Lower lobe of right lung (tissue), 2 donors: ENCODE results near the gene LY6G5B. TPM values are rescaled to one million over a fixed set of nuclear protein-coding genes. Genes with fewer than 3 reads are reported as not detected.
"Not testable (repeated sequence)": the region's sequence is repeated elsewhere in the genome, so short reads cannot be mapped to it uniquely, and the experiment has no call there.

Source experiments
- ATAC-seq, 2 donors: fragments of 200-7000 bp; cut with Tn5 transposase; one replicate each; pipeline ENCODE4 v1.9.1; 2020 to 2022; ENCODE audit warnings: mild to moderate bottlenecking in 2 of 2, moderate library complexity in 2 of 2
- DNase-seq: peaks from one replicate; pipeline ENCODE4 v3.0.0-alpha.2; 2020
- H3K27ac ChIP-seq: fragments of 200-600 bp; one replicate; pipeline ENCODE4 v1.8.0; 2022
- H3K27me3 ChIP-seq: fragments of 200-600 bp; one replicate; pipeline ENCODE4 v1.8.0; 2022; ENCODE audit warnings: low read depth
- H3K36me3 ChIP-seq: fragments of 200-600 bp; one replicate; pipeline ENCODE4 v1.8.0; 2022; ENCODE audit warnings: mild to moderate bottlenecking
- H3K4me1 ChIP-seq: fragments of 200-600 bp; one replicate; pipeline ENCODE4 v1.8.0; 2022
- H3K4me3 ChIP-seq: fragments of 200-600 bp; one replicate; pipeline ENCODE4 v1.8.0; 2022; ENCODE audit warnings: mild to moderate bottlenecking
- H3K9me3 ChIP-seq: fragments of 200-600 bp; one replicate; pipeline ENCODE4 v1.8.0; 2022
- CTCF ChIP-seq: fragments of 200-600 bp; IDR thresholded peaks from one replicate; pipeline ENCODE4 v1.8.0; 2022; ENCODE audit warnings: antibody characterized with exemption, mild to moderate bottlenecking
- intact Hi-C: fragments of 100-400 bp; cut with DNase I; formaldehyde crosslinking; loops from one replicate; pipeline ENCODE4 v1.11.0; 2022
- total RNA-seq: library from RNA; stranded (reverse); fragmentation: NEBNext Ultra II Directional; extraction: Animal tissue kit (Norgen Biotek cat#: 25700); gene quantifications from one replicate; pipeline ENCODE4 v1.2.1, GENCODE V29; 2021
- donor health status: DM: no; HTN: yes; CAD: no; lungs with severe emphysema.

LY6G5B gene
- total RNA-seq, 1 donor from 2014 or later: 11.0 TPM

DNA sequence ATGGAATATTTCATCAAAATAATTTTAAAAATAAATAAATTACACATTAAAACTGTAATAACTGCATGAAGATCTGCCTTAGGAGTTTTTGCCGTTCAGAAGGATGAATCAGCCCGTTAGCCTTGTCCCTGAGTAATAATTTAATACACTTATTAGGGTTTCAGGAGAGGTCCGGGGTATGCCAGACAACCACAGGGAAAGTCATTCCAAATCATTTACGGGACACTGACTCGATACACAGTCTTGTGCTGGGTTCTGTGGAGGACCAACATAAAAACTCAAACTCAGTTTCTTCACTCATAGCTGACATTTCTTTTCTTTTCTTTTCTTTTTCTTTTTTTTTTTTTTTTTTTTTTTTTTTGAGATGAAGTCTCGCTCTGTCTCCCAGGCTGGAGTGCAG is 36.2 kb downstream of the LY6G5B start:
- Histone ChIP-seq H3K27ac (no peak overlapping the region), H3K27me3 (no peaks in the 10 kb centered on the region), H3K9me3 (no peaks in the 10 kb centered on the region), H3K4me3 (no peak overlapping the region), H3K36me3 (peaks cover under 1% of the 10 kb centered on the region), H3K4me1 (peaks cover 22% of the 10 kb centered on the region)
- intact Hi-C loops: no loop called here
- ATAC-seq (no peak), DNase-seq (no peak)
- TF ChIP-seq CTCF: no peak

- intact Hi-C loops: no loop called here
- Histone ChIP-seq H3K4me1 (peaks cover 20% of the 10 kb centered on the region), H3K27me3 (no peaks in the 10 kb centered on the region), H3K27ac (no peak within 1 kb of the TSS), H3K9me3 (no peaks in the 10 kb centered on the region), H3K4me3 (no peak within 1 kb of the TSS), H3K36me3 (no peaks in the 10 kb centered on the region)
- ATAC-seq (no peak), DNase-seq (no peak)
- no peak for TF ChIP-seq CTCF
Observed at GRCh38 chr6:31706599-31706998, 36.8 kb downstream of the LY6G5B start, which contains the start of gene LY6G6F. TSS of gene LY6G6F (plus strand) at chr6:31706866. CDS start at chr6:31706907, 41 bp downstream.

DNA sequence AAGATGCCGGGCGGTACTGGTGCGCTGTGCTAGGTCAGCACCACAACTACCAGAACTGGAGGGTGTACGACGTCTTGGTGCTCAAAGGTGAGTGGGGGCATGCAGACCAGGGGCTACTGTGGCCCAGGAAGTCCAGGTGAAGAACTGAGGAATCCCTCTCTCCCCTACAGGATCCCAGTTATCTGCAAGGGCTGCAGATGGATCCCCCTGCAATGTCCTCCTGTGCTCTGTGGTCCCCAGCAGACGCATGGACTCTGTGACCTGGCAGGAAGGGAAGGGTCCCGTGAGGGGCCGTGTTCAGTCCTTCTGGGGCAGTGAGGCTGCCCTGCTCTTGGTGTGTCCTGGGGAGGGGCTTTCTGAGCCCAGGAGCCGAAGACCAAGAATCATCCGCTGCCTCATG is 37.9 kb downstream of the LY6G5B start:
- H3K9me3 ChIP-seq: no peaks in the 10 kb centered on the region
- no peak for DNase-seq
- H3K27me3 ChIP-seq: no peaks in the 10 kb centered on the region
- H3K4me1 ChIP-seq: peaks cover 14% of the 10 kb centered on the region
- no peaks in the 10 kb centered on the region for H3K36me3 ChIP-seq
- ATAC-seq: no peak
- intact Hi-C loops: no loop called here
- no peak for TF ChIP-seq CTCF
- no peak overlapping the region for H3K27ac ChIP-seq
- H3K4me3 ChIP-seq: no peak overlapping the region

DNA sequence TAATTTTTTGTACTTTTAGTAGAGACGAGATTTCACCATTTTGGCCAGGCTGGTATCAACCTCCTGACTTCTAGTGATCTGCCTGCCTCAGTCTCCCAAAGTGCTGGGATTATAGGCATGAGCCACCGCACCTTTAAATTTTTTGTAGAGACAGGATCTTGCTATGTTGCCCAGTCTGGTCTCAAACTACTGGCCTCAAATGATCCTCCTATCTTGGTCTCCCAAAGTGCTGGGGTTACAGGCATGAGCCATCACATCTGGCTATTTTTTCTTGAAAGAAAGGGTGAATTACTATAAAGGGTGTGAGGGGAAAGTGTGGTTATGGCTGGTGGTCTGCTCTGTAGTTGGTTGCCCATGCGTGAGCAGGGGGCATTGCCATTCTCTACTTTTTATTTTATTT is 38.4 kb downstream of the LY6G5B start:
- no peak for ATAC-seq
- H3K9me3 ChIP-seq: no peaks in the 10 kb centered on the region
- no peaks in the 10 kb centered on the region for H3K27me3 ChIP-seq
- intact Hi-C loops: no loop called here
- H3K4me1 ChIP-seq: peaks cover 14% of the 10 kb centered on the region
- TF ChIP-seq CTCF: no peak
- H3K4me3 ChIP-seq: no peak overlapping the region
- DNase-seq: no peak
- H3K27ac ChIP-seq: no peak overlapping the region
- H3K36me3 ChIP-seq: no peaks in the 10 kb centered on the region

DNA sequence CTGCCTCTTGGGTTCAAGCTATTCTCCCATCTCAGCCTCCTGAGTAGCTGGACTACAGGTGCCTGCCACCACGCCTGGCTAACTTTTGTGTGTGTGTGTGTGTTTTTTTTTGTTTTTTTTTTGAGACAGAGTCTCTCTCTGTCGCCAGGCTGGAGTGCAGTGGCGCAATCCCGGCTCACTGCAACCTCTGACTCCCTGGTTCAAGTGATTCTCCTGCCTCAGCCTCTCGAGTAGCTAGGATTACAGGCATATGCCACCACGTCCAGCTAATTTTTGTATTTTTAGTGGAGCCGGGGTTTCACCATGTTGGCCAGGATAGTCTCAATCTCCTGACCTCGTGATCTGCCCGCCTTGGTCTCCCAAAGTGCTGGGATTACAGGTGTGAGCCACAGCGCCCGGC is 39.4 kb downstream of the LY6G5B start:
- H3K4me1 ChIP-seq, intact Hi-C loops, ATAC-seq, H3K4me3 ChIP-seq, H3K27ac ChIP-seq, H3K9me3 ChIP-seq, H3K36me3 ChIP-seq, H3K27me3 ChIP-seq: not testable (repeated sequence)
- peak; percentile 70 for DNase-seq

DNA sequence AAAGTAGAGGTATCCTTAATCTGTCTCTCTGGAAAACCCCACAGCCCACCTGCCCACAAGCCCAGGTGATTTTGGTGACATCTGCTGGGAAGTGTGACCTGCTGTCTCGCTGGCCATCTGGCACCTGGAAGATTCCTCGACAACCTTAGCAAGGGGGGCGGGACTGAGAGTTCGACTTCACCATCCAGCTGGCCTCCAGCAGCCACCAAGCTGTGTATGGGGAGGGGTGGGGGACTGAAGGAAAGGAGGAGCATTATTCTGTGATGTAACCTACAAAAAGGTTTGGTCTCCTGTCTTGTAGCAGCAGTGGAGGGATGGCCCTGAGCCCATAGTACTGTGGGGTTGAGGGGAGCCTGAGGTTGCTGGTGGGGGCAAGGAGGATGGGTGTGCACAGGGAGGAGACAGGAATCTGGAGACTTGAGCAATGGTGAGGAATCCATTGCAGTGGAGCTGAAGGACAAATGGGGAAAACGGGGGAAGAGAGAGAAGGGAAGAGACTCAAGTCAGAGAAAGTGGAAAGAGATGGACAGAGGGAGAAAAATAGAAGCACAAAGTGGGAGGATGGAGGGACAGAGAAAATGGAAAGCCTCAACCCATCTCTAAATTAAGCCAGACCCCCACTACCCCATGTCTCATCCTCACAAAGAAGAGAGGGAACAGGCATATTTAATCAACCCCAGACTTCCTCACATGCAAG is 40.9 kb downstream of the LY6G5B start:
- no peak for ATAC-seq
- intact Hi-C loops: no loop called here
- Histone ChIP-seq H3K27me3 (no peaks in the 10 kb centered on the region), H3K36me3 (no peaks in the 10 kb centered on the region), H3K9me3 (no peaks in the 10 kb centered on the region), H3K4me1 (peaks cover 7% of the 10 kb centered on the region), H3K4me3 (no peak overlapping the region), H3K27ac (no peak overlapping the region)
- DNase-seq: no peak
- no peak for TF ChIP-seq CTCF
